HUDEP-2 (cell line): ENCODE results near the gene PITPNM3.

Experiments used
- DNase-seq, 76 experiments: peaks; one replicate each; lab custom pipeline; 2025; ENCODE audit not compliant: unreplicated experiment in 76 of 76; lab: John Stamatoyannopoulos, UW

PITPNM3 gene

GRCh38 chr17:6503641-6504195 is 52.6 kb downstream of the PITPNM3 start:
- no peak for DNase-seq

GRCh38 chr17:6502871-6503509 is 53.4 kb downstream of the PITPNM3 start:
- DNase-seq: no peak

GRCh38 chr17:6502142-6502541 is 54.2 kb downstream of the PITPNM3 start:
- no peak for DNase-seq

GRCh38 chr17:6501359-6501758 is 55.0 kb downstream of the PITPNM3 start:
- no peak for DNase-seq

- no peak for DNase-seq
Observed at GRCh38 chr17:6498901-6499540, 57.3 kb downstream of the PITPNM3 start.

GRCh38 chr17:6498356-6498755 is 58.0 kb downstream of the PITPNM3 start:
- no peak for DNase-seq

- DNase-seq: no peak
Observed at GRCh38 chr17:6497496-6498221, 58.7 kb downstream of the PITPNM3 start.

- DNase-seq: no peak
Observed at GRCh38 chr17:6496640-6497441, 59.5 kb downstream of the PITPNM3 start.

- DNase-seq: no peak
Observed at GRCh38 chr17:6496116-6496481, 60.3 kb downstream of the PITPNM3 start.

- DNase-seq: no peak
Observed at GRCh38 chr17:6495450-6496115, 60.8 kb downstream of the PITPNM3 start.

GRCh38 chr17:6494239-6494941 is 62.0 kb downstream of the PITPNM3 start:
- DNase-seq: no peak

GRCh38 chr17:6492892-6493674 is 63.3 kb downstream of the PITPNM3 start:
- no peak for DNase-seq

GRCh38 chr17:6491071-6491700 is 65.2 kb downstream of the PITPNM3 start:
- no peak for DNase-seq

GRCh38 chr17:6489016-6489550 is 67.3 kb downstream of the PITPNM3 start:
- no peak for DNase-seq

- DNase-seq: no peak
Observed at GRCh38 chr17:6488008-6488539, 68.3 kb downstream of the PITPNM3 start.

GRCh38 chr17:6487251-6488007 is 68.9 kb downstream of the PITPNM3 start:
- peak in 71 of 76 experiments; percentile 9 to 85 (median 64) for DNase-seq
